H9 (cell line): ENCODE measurements around the gene AHSG. TPM values are rescaled to one million over a fixed set of nuclear protein-coding genes. Genes with fewer than 3 reads are reported as not detected.

Experiments
- DNase-seq: peaks from one replicate; pipeline ENCODE4 v3.0.0-alpha.2; 2017
- H2AFZ ChIP-seq: one replicate; pipeline ENCODE4 v1.6.1; 2013; ENCODE audit warnings: mild to moderate bottlenecking, low read length, control low read depth, moderate library complexity
- H2AK5ac ChIP-seq: 2 replicates; pipeline ENCODE4 v1.6.1; 2013; ENCODE audit warnings: low read length, control low read depth, mixed read lengths; ENCODE audit not compliant: insufficient read length
- H2BK120ac ChIP-seq: one replicate; pipeline ENCODE4 v1.6.1; 2013; ENCODE audit warnings: low read depth, mild to moderate bottlenecking, low read length, control low read depth, inconsistent platforms; ENCODE audit not compliant: poor library complexity, severe bottlenecking
- H2BK12ac ChIP-seq: 2 replicates; pipeline ENCODE4 v1.6.1; 2013; ENCODE audit warnings: low read length, control low read depth, mixed read lengths, low read depth; ENCODE audit not compliant: insufficient read length
- H2BK15ac ChIP-seq: 2 replicates; pipeline ENCODE4 v1.6.1; 2013; ENCODE audit warnings: low read depth, low read length, control low read depth
- H2BK20ac ChIP-seq: one replicate; pipeline ENCODE4 v1.6.1; 2013; ENCODE audit warnings: low read depth, mild to moderate bottlenecking, low read length, control low read depth, inconsistent platforms; ENCODE audit not compliant: poor library complexity, severe bottlenecking
- H2BK5ac ChIP-seq: 2 replicates; pipeline ENCODE4 v1.6.1; 2013; ENCODE audit warnings: low read length, control low read depth, mixed read lengths; ENCODE audit not compliant: insufficient read length
- H3K14ac ChIP-seq: 2 replicates; pipeline ENCODE4 v1.6.1; 2013; ENCODE audit warnings: low read length, control low read depth; ENCODE audit not compliant: insufficient read depth
- H3K18ac ChIP-seq: 2 replicates; pipeline ENCODE4 v1.6.1; 2013; ENCODE audit warnings: low read depth, mild to moderate bottlenecking, mixed read lengths, low read length, control low read depth; ENCODE audit not compliant: insufficient read length
- H3K23ac ChIP-seq: 2 replicates; pipeline ENCODE4 v1.6.1; 2013; ENCODE audit warnings: low read length, control low read depth, mixed read lengths, low read depth; ENCODE audit not compliant: insufficient read length
- H3K23me2 ChIP-seq: 2 replicates; pipeline ENCODE4 v1.6.1; 2013; ENCODE audit warnings: low read depth, mild to moderate bottlenecking, mixed read lengths, low read length, control low read depth; ENCODE audit not compliant: insufficient read length, poor library complexity, severe bottlenecking
- H3K27ac ChIP-seq: 2 replicates; pipeline ENCODE4 v1.5.1; 2013; ENCODE audit warnings: low read length, control low read depth, mixed read lengths, low read depth; ENCODE audit not compliant: insufficient read length
- H3K27me3 ChIP-seq: 2 replicates; pipeline ENCODE4 v1.6.1; 2013; ENCODE audit warnings: low read length, control low read depth, inconsistent platforms; ENCODE audit not compliant: insufficient read depth
- H3K4ac ChIP-seq: 2 replicates; pipeline ENCODE4 v1.6.1; 2013; ENCODE audit warnings: low read depth, mild to moderate bottlenecking, control low read depth, inconsistent platforms, low read length, moderate library complexity
- H3K4me1 ChIP-seq: 2 replicates; pipeline ENCODE4 v1.6.1; 2013; ENCODE audit warnings: low read length, control low read depth, inconsistent platforms; ENCODE audit not compliant: insufficient read depth
- H3K4me2 ChIP-seq: 2 replicates; pipeline ENCODE4 v1.6.1; 2013; ENCODE audit warnings: low read length, control low read depth, mixed read lengths; ENCODE audit not compliant: insufficient read length, insufficient read depth
- H3K56ac ChIP-seq: 2 replicates; pipeline ENCODE4 v1.6.1; 2013; ENCODE audit warnings: low read depth, mild to moderate bottlenecking, mixed read lengths, low read length, control low read depth; ENCODE audit not compliant: insufficient read length
- H3K79me1 ChIP-seq: 2 replicates; pipeline ENCODE4 v1.6.1; 2013; ENCODE audit warnings: low read depth, mild to moderate bottlenecking, moderate library complexity, low read length, control low read depth, inconsistent platforms; ENCODE audit not compliant: insufficient read depth, poor library complexity, severe bottlenecking
- H3K79me2 ChIP-seq: 2 replicates; pipeline ENCODE4 v1.6.1; 2013; ENCODE audit warnings: low read length, control low read depth, inconsistent platforms; ENCODE audit not compliant: insufficient read depth
- H3K9ac ChIP-seq: 2 replicates; pipeline ENCODE4 v1.6.1; 2013; ENCODE audit warnings: low read length, control low read depth, mixed read lengths; ENCODE audit not compliant: insufficient read length; ENCODE audit errors: extremely low read depth
- H3K9me3 ChIP-seq: one replicate; pipeline ENCODE4 v1.6.1; 2013; ENCODE audit warnings: low read depth, low read length, inconsistent platforms; ENCODE audit not compliant: control insufficient read depth
- H3T11ph ChIP-seq: one replicate; pipeline ENCODE4 v1.6.1; 2013; ENCODE audit warnings: mild to moderate bottlenecking, low read length, control low read depth, inconsistent platforms
- H4K20me1 ChIP-seq: one replicate; pipeline ENCODE4 v1.6.1; 2013; ENCODE audit not compliant: control insufficient read depth, insufficient read length, insufficient read depth
- H4K5ac ChIP-seq: 2 replicates; pipeline ENCODE4 v1.6.1; 2013; ENCODE audit warnings: low read depth, mild to moderate bottlenecking, mixed read lengths, low read length, control low read depth; ENCODE audit not compliant: insufficient read length
- H4K8ac ChIP-seq: replicated peaks from 2 replicates; pipeline ENCODE4 v1.6.1; 2013; ENCODE audit warnings: low read length, control low read depth, mixed read lengths, low read depth; ENCODE audit not compliant: insufficient read length
- H4K91ac ChIP-seq: 2 replicates; pipeline ENCODE4 v1.6.1; 2013; ENCODE audit warnings: low read depth, mild to moderate bottlenecking, moderate library complexity, mixed read lengths, low read length, control low read depth; ENCODE audit not compliant: insufficient read length
- H3K27ac Mint-ChIP-seq, 3 experiments: 2 replicates in 2 of 3; 3 replicates in 1 of 3; pipeline ENCODE4 v1.8.0; 2020 to 2021; ENCODE audit warnings: mixed read lengths in 3 of 3, mild to moderate bottlenecking in 1 of 3, moderate library complexity in 1 of 3
- H3K27me3 Mint-ChIP-seq: 2 replicates; pipeline ENCODE4 v1.8.0; 2021; ENCODE audit warnings: low read depth, mild to moderate bottlenecking, moderate library complexity, mixed read lengths
- H3K36me3 Mint-ChIP-seq, 3 experiments: 2 replicates in 2 of 3; 3 replicates in 1 of 3; pipeline ENCODE4 v1.8.0; 2020 to 2021; ENCODE audit warnings: low read depth in 3 of 3, mixed read lengths in 3 of 3; ENCODE audit not compliant: insufficient read depth in 1 of 3
- H3K4me1 Mint-ChIP-seq, 2 experiments: 2 replicates each; pipeline ENCODE4 v1.8.0; 2020; ENCODE audit warnings: mixed read lengths in 2 of 2
- H3K4me3 Mint-ChIP-seq, 2 experiments: 2 replicates in 1 of 2; 3 replicates in 1 of 2; pipeline ENCODE4 v1.8.0; 2020 to 2021; ENCODE audit warnings: mild to moderate bottlenecking in 2 of 2, mixed read lengths in 2 of 2, moderate library complexity in 1 of 2
- H3K9me3 Mint-ChIP-seq, 2 experiments: 2 replicates in 1 of 2; 3 replicates in 1 of 2; pipeline ENCODE4 v1.8.0; 2020; ENCODE audit warnings: mild to moderate bottlenecking in 2 of 2, mixed read lengths in 2 of 2, moderate library complexity in 1 of 2
- CTCF ChIP-seq: fragments of 200-600 bp; sonication (generic); conservative IDR thresholded peaks from 3 replicates; pipeline ENCODE4 v1.8.0; 2021; ENCODE audit warnings: antibody characterized with exemption, mild to moderate bottlenecking
- WGBS: extraction: QIAGEN DNeasy Blood & Tissue Kit; methylation state at CpG from one replicate; pipeline ENCODE4 v1.1.7; 2013; ENCODE audit warnings: missing lambda C conversion rate, low lambda C conversion rate, mixed read lengths; ENCODE audit not compliant: insufficient read length; ENCODE audit errors: extremely low coverage; 5-methylcytosine and 5-hydroxymethylcytosine counted together
- total RNA-seq: library from RNA; stranded (reverse); gene quantifications from 2 replicates; pipeline ENCODE4 v1.2.1, GENCODE V29; 2021

Gene AHSG
- total RNA-seq, 1 experiment from 2014 or later: not detected

- no peaks in the 10 kb centered on the region for H3K79me2 ChIP-seq
- no peak overlapping the region for H3K27ac ChIP-seq
- Mint-ChIP-seq H3K4me1 (peaks cover 11 to 14% of the 10 kb centered on the region in 2 experiments), H3K27me3 (no peaks in the 10 kb centered on the region; the same call in 1 of the 2 replicates), H3K36me3 (no peaks in the 10 kb centered on the region), H3K4me3 (no peak overlapping the region), H3K9me3 (no peaks in the 10 kb centered on the region), H3K27ac (no peak overlapping the region)
- H3K9me3 ChIP-seq: no peaks in the 10 kb centered on the region
- H3K4me2 ChIP-seq: no peak overlapping the region
- no peak overlapping the region for H3K18ac ChIP-seq
- H3T11ph ChIP-seq: no peak overlapping the region
- H2BK5ac ChIP-seq: no peak overlapping the region
- H3K23ac ChIP-seq: no peak overlapping the region
- H4K20me1 ChIP-seq: no peaks in the 10 kb centered on the region
- H2AFZ ChIP-seq: no peak overlapping the region
- H3K9ac ChIP-seq: no peak overlapping the region
- DNase-seq: no peak
- H4K5ac ChIP-seq: no peak overlapping the region
- H2BK20ac ChIP-seq: no peak overlapping the region
- no peak overlapping the region for H2BK15ac ChIP-seq
- no peak overlapping the region for H3K4ac ChIP-seq
- WGBS: no CpG with 5 or more reads among the region's 4 CpGs
- no peak overlapping the region for H4K8ac ChIP-seq
- H2AK5ac ChIP-seq: no peak overlapping the region
- no peak overlapping the region for H2BK120ac ChIP-seq
- H4K91ac ChIP-seq: no peak overlapping the region
- H3K23me2 ChIP-seq: no peaks in the 10 kb centered on the region
- no peak overlapping the region for H3K14ac ChIP-seq
- no peak overlapping the region for H3K56ac ChIP-seq
- peaks cover 7% of the 10 kb centered on the region; the same call in 1 of the 2 replicates for H3K4me1 ChIP-seq
- H3K79me1 ChIP-seq: no peaks in the 10 kb centered on the region
- no peaks in the 10 kb centered on the region for H3K27me3 ChIP-seq
- no peak for TF ChIP-seq CTCF
- no peak overlapping the region for H2BK12ac ChIP-seq
Observed at GRCh38 chr3:186646106-186646505, 33.2 kb downstream of the AHSG start.
